ENCODE measurements around the gene CALCB. TPM values are rescaled to one million over a fixed set of nuclear protein-coding genes. Genes with fewer than 3 reads are reported as not detected.

CALCB gene
- total and polyA plus RNA-seq, 2 of the 4 experiments (the other 2 are of a cell fraction): not detected

- Histone ChIP-seq H3K4me3 (ENCODE audit: insufficient read depth, low read depth, low read length) (no peak overlapping the region), H4K5ac (ENCODE audit: low read depth, low read length) (no peak overlapping the region), H3K14ac (replicated peaks; ENCODE audit: low read depth, low read length) (no peak overlapping the region), H2AK9ac (replicated peaks; ENCODE audit: low read depth, low read length, poor library complexity) (no peak overlapping the region), H4K8ac (ENCODE audit: low read depth in 2 of 2, low read length in 2 of 2) (no peak overlapping the region), H3K9me1 (ENCODE audit: insufficient read depth, low read length) (no peaks in the 10 kb centered on the region; the same call in 1 of the 2 replicates), H2BK15ac (ENCODE audit: low read depth, low read length) (no peak overlapping the region), H3K56ac (ENCODE audit: extremely low read depth, insufficient read depth, low read length) (no peak overlapping the region), H3K4ac (ENCODE audit: low read depth, low read length) (no peak overlapping the region), H2AK5ac (ENCODE audit: low read depth, low read length) (no peak overlapping the region), H3K4me2 (ENCODE audit: low read depth, low read length) (no peak overlapping the region), H3K27me3 (ENCODE audit: control insufficient read depth, insufficient read depth, low read length) (no peaks in the 10 kb centered on the region; the same call in 1 of the 2 replicates), H3K9me3 (ENCODE audit: control insufficient read depth, insufficient read depth, low read length) (no peaks in the 10 kb centered on the region), H3K18ac (ENCODE audit: low read depth, low read length) (no peak overlapping the region), H2BK20ac (ENCODE audit: low read depth, low read length) (no peak overlapping the region), H4K91ac (ENCODE audit: insufficient read depth, low read depth, low read length) (no peak overlapping the region), H3K23ac (ENCODE audit: low read depth, low read length) (no peak overlapping the region), H2BK5ac (ENCODE audit: low read depth, low read length, poor library complexity, severe bottlenecking) (no peak overlapping the region), H3K79me1 (ENCODE audit: low read depth in 1 of 2, low read length in 2 of 2) (no peaks in the 10 kb centered on the region), H3K27ac (ENCODE audit: insufficient read depth, low read length) (no peak overlapping the region), H4K20me1 (ENCODE audit: insufficient read depth, low read length) (no peaks in the 10 kb centered on the region), H3K4me1 (ENCODE audit: control insufficient read depth, insufficient read depth, low read length) (peaks cover 3% of the 10 kb centered on the region; the same call in 1 of the 2 replicates), H2AFZ (replicated peaks; ENCODE audit: low read length, poor library complexity) (no peak overlapping the region), H2BK120ac (ENCODE audit: low read depth, low read length) (no peak overlapping the region), H3K9ac (ENCODE audit: low read depth, low read length) (no peak overlapping the region), H3K36me3 (ENCODE audit: control insufficient read depth, insufficient read depth, low read length) (no peaks in the 10 kb centered on the region)
- TF ChIP-seq RCOR1 (IDR thresholded peaks at IDR 0.05; ENCODE audit: insufficient replicate concordance, low read length): no peak
- no peak for TF ChIP-seq MXI1 (IDR thresholded peaks at IDR 0.05; ENCODE audit: borderline replicate concordance, low read depth, low read length)
- no peak for TF ChIP-seq MAZ (IDR thresholded peaks at IDR 0.05; ENCODE audit: borderline replicate concordance, low read depth, low read length)
- TF ChIP-seq BHLHE40 (IDR thresholded peaks at IDR 0.05; ENCODE audit: low read depth, low read length): no peak
- no peak for TF ChIP-seq CTCF (conservative IDR thresholded peaks at IDR 0.05; ENCODE audit: low read depth, low read length)
- TF ChIP-seq USF2 (IDR thresholded peaks at IDR 0.05; ENCODE audit: low read depth, low read length): no peak
- TF ChIP-seq FOS (IDR thresholded peaks at IDR 0.05; ENCODE audit: low read depth, low read length): no peak
- no peak for TF ChIP-seq RAD21 (IDR thresholded peaks at IDR 0.05; ENCODE audit: low read length)
- WGBS, 2 experiments (ENCODE audit: extremely low coverage in 2 of 2, insufficient read length in 1 of 2): no CpG with 5 or more reads among the region's 3 CpGs
- BruUV-seq (replicated peaks): no TSS peak
- intact Hi-C loops (cut with micrococcal nuclease) (no loop called here), dilution Hi-C loops (cut with HindIII; ENCODE audit: low sequenced_read_pairs, unreplicated experiment) (no loop called here), in situ Hi-C loops (cut with MboI; ENCODE audit: low sequenced_read_pairs) (no loop called here)
- ATAC-seq (ENCODE audit: low read depth): no peak
- ChIA-PET POLR2A (ENCODE audit: unreplicated experiment) (no interaction called here), CTCF (no interaction called here)
- no peak for DNase-seq
Observed at GRCh38 chr11:15097411-15097810, 24.0 kb downstream of the CALCB start.
